ENCODE results near the gene SERP2.

DNA sequence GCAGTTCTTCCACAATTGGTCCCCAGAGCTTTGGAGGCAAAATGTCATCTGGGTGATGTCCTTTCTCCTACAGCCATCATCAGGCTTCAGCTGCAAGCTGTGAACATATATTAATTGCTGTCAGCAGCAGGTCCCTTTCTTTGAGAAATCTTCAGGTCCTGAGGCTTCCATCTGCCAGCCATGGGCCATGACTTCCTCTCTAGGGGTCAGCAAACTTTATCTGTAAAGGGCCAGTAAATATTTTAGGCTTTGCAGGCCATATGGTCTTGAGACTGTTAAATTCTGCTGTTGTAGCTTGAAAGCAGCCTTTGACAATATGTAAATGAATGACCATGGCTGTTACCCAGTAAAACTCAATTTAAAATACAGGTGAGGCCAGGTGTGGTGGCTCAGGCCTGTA is 27.1 kb downstream of the SERP2 start:
- TF ChIP-seq, protein P1, sequence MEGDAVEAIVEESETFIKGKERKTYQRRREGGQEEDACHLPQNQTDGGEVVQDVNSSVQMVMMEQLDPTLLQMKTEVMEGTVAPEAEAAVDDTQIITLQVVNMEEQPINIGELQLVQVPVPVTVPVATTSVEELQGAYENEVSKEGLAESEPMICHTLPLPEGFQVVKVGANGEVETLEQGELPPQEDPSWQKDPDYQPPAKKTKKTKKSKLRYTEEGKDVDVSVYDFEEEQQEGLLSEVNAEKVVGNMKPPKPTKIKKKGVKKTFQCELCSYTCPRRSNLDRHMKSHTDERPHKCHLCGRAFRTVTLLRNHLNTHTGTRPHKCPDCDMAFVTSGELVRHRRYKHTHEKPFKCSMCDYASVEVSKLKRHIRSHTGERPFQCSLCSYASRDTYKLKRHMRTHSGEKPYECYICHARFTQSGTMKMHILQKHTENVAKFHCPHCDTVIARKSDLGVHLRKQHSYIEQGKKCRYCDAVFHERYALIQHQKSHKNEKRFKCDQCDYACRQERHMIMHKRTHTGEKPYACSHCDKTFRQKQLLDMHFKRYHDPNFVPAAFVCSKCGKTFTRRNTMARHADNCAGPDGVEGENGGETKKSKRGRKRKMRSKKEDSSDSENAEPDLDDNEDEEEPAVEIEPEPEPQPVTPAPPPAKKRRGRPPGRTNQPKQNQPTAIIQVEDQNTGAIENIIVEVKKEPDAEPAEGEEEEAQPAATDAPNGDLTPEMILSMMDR (IDR thresholded peaks at IDR 0.05 in 8 of 11, conservative IDR thresholded peaks at IDR 0.05 in 3 of 11): no peak
- TF ChIP-seq POLR2A (IDR thresholded peaks at IDR 0.05): no peak

Data from spleen (tissue), 7 donors.